BE2C (cell line): Measurements from ENCODE around the gene FTCDNL1.

ENCODE experiments used
- DNase-seq: peaks from one replicate; pipeline ENCODE4 v3.0.0-alpha.2; 2020
- H3K27me3 ChIP-seq: fragments of 250-450 bp; sonication (Bioruptor Pico); 2 replicates; pipeline ENCODE4 v1.5.1; 2020; ENCODE audit warnings: mild to moderate bottlenecking
- H3K36me3 ChIP-seq: fragments of 250-450 bp; sonication (Bioruptor Pico); 2 replicates; pipeline ENCODE4 v1.5.1; 2020; ENCODE audit warnings: mild to moderate bottlenecking
- H3K4me1 ChIP-seq: fragments of 250-450 bp; sonication (Bioruptor Pico); 2 replicates; pipeline ENCODE4 v1.5.1; 2020
- H3K4me3 ChIP-seq: 2 replicates; pipeline ENCODE4 v1.5.1; 2011; ENCODE audit warnings: low read depth, low read length
- H3K9me3 ChIP-seq: fragments of 250-450 bp; sonication (Bioruptor Pico); 2 replicates; pipeline ENCODE4 v1.5.1; 2020
- TF ChIP-seq, protein P1 (sequence below): IDR thresholded peaks from 2 replicates; pipeline ENCODE4 v1.5.1; 2012; ENCODE audit warnings: mild to moderate bottlenecking, low read depth, low read length

Gene FTCDNL1

DNA sequence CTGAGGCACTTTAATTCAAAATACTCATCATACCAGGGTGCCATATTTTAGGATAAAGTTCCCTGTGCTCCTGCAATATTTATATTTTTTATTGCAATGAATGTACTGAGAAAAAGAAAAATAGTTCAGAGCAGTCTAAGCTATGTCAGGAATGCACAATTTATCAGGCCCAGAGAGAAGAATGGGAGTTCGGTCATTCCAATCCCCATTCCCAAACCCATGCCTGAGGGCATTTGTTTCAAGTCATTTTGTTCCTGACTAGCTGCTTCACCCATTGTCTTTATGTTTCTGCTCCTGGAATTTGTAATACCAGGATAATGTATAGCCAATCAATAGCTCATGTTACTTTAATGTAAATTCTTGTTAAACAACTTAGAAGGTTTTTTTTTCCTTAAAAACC is 24.4 kb upstream of the FTCDNL1 start:
- no peak for DNase-seq
- Histone ChIP-seq H3K4me1 (no peaks in the 10 kb centered on the region), H3K9me3 (peaks cover 7% of the 10 kb centered on the region; the same call in 1 of the 2 replicates), H3K36me3 (no peaks in the 10 kb centered on the region), H3K4me3 (no peak overlapping the region), H3K27me3 (no peaks in the 10 kb centered on the region)
- TF ChIP-seq, protein P1, sequence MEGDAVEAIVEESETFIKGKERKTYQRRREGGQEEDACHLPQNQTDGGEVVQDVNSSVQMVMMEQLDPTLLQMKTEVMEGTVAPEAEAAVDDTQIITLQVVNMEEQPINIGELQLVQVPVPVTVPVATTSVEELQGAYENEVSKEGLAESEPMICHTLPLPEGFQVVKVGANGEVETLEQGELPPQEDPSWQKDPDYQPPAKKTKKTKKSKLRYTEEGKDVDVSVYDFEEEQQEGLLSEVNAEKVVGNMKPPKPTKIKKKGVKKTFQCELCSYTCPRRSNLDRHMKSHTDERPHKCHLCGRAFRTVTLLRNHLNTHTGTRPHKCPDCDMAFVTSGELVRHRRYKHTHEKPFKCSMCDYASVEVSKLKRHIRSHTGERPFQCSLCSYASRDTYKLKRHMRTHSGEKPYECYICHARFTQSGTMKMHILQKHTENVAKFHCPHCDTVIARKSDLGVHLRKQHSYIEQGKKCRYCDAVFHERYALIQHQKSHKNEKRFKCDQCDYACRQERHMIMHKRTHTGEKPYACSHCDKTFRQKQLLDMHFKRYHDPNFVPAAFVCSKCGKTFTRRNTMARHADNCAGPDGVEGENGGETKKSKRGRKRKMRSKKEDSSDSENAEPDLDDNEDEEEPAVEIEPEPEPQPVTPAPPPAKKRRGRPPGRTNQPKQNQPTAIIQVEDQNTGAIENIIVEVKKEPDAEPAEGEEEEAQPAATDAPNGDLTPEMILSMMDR, result no peak

DNA sequence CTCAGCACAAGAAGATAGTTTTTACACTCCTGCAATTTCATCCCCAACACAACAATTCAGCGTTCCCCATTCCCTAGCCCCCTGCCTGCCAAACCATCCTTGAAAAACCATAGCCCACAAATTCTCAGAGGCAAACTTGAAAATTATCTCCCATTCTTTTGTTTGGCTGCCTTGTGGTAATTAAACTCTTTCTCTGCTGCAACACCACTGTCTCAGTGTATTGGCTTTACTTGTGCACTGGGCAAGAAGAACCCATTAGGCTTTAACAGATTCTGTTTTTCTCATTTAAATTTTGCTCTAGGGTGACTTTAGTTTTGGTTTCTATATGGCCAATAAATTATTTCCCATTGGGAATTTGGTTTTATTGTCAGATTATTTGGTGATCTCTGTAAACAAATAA is 23.2 kb upstream of the FTCDNL1 start:
- Histone ChIP-seq H3K4me3 (no peak overlapping the region), H3K36me3 (no peaks in the 10 kb centered on the region), H3K9me3 (peaks cover 7% of the 10 kb centered on the region; the same call in 1 of the 2 replicates), H3K27me3 (no peaks in the 10 kb centered on the region), H3K4me1 (no peaks in the 10 kb centered on the region)
- DNase-seq, result no peak
- TF ChIP-seq, protein P1, result no peak

DNA sequence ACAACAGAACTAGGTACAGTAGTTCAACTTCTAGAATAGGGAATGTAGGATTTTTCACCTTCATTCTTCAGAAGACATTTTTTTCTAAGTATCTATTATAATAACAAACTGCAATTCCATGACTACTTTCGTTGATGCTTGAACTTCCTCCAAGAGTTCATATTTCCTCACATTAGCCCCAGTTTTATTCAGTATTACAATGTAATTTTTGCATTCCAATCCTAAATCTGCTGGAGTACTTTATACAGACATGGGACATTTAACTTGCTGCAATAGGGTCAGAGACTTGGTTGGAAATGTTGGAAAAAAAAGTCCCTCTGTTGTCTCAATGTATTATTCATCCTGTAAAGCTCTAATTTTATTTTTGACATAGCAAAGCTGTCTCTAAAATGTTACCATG is 19.6 kb upstream of the FTCDNL1 start:
- H3K4me1 ChIP-seq, result no peaks in the 10 kb centered on the region
- TF ChIP-seq, protein P1, result no peak
- H3K9me3 ChIP-seq, result peaks cover 7% of the 10 kb centered on the region; the same call in 1 of the 2 replicates
- no peak for DNase-seq
- no peaks in the 10 kb centered on the region for H3K36me3 ChIP-seq
- no peak overlapping the region for H3K4me3 ChIP-seq
- peaks cover 4% of the 10 kb centered on the region; the same call in 1 of the 2 replicates for H3K27me3 ChIP-seq

DNA sequence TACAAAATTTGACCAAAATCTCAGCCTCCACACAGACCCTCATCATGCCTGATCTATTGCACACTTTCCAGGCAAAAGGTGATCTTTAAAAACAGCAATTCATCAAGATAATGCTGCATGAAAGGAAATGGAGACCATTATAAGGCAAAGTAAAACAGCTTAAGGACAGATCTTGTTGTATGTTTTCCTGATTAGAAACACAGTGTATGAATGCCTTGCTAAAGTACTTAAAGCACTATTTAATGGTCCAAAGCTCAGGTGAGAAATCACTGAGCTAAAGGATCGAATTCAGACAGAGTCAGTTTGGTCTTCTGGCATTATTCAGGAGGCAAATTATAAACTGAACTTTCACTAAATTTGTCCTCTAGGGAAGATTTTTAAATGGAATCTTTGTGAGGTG is 18.7 kb upstream of the FTCDNL1 start:
- Histone ChIP-seq H3K4me1 (no peaks in the 10 kb centered on the region), H3K36me3 (no peaks in the 10 kb centered on the region), H3K4me3 (no peak overlapping the region), H3K27me3 (peaks cover 5% of the 10 kb centered on the region; the same call in 1 of the 2 replicates), H3K9me3 (peaks cover 7% of the 10 kb centered on the region; the same call in 1 of the 2 replicates)
- no peak for DNase-seq
- TF ChIP-seq, protein P1, result no peak

DNA sequence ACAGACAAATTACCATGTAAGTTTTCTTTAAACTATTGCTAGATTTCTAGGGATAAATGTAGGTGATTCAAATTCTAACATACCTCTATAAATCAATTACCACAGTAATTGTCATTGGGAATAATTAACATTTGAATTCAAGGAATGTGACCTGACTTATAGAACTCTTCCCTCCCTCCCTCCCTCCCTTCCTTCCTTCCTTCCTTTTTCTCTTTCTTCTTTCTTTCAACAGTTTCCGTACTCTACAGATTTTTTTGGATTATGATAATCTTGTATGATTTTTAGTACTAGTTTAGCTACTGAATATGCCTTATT is 18.2 kb upstream of the FTCDNL1 start:
- Histone ChIP-seq H3K9me3 (peaks cover 2% of the 10 kb centered on the region; the same call in 1 of the 2 replicates), H3K4me3 (no peak overlapping the region), H3K27me3 (peaks cover 5% of the 10 kb centered on the region), H3K36me3 (no peaks in the 10 kb centered on the region), H3K4me1 (no peaks in the 10 kb centered on the region)
- no peak for DNase-seq
- TF ChIP-seq, protein P1, result no peak

DNA sequence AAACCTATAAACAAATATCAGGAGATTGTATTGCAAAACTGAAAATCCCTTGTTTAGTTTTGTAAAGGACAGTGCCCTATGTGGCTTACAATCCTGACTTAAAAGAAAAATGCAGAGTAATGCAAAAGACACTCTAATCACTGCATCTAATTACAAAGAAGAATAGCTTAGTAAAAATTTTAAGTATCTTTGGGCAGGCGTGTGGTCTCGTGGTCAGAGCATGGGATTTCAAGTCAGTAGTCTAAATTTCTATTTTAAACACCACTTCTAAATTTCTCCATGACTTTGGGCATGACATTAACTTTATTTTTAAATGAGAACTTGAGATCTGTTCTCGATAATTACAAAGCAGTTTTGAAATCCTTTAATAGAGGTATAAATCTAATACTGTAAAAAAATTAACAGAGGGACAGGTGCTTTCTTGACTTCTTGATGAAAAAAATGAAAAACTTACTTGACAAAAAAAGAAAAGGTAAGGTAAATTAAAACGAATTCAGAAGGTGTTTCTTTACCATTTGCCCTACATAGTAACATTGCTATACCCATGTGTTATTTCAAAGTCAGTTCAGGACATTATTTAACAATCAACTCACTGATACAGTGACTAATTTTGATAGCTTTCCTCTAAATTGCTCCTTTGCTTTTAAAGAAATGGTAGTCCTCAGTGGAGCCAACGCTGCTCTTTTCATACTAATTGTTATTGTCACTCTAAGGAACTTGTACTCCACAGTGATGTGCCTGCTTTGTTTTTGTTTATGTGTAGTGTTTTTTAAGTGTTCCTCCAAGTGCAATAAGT is 17.6 kb upstream of the FTCDNL1 start:
- no peak for DNase-seq
- Histone ChIP-seq H3K4me1 (no peaks in the 10 kb centered on the region), H3K36me3 (no peaks in the 10 kb centered on the region), H3K27me3 (peaks cover 10% of the 10 kb centered on the region), H3K9me3 (no peaks in the 10 kb centered on the region), H3K4me3 (no peak overlapping the region)
- TF ChIP-seq, protein P1, result no peak
